CD8-positive, alpha-beta memory T cell (primary cell): ENCODE data around the gene PLEKHG4. TPM values are rescaled to one million over a fixed set of nuclear protein-coding genes. Genes with fewer than 3 reads are reported as not detected.

Experiments
- CTCF ChIA-PET: fragments of 350-600 bp; sonication (Branson Sonifier 250); formaldehyde crosslinking; loops from one replicate; lab custom pipeline; 2021; ENCODE audit warnings: antibody characterized with exemption; lab: Charles Lee
- POLR2A ChIA-PET: fragments of 350-600 bp; sonication (Branson Sonifier 250); formaldehyde crosslinking; loops from one replicate; lab custom pipeline; 2021; ENCODE audit warnings: antibody characterized with exemption; lab: Charles Lee
- DNase-seq, 5 donors: peaks; one replicate each; pipeline versions ENCODE4 v3.0.0 to v3.0.0-alpha.2; 2020 to 2022; ENCODE audit warnings: mixed read lengths in 1 of 5
- H3K27ac ChIP-seq: one replicate; pipeline ENCODE4 v1.7.0; 2013; ENCODE audit warnings: low read depth, mild to moderate bottlenecking, low read length, moderate library complexity
- H3K27me3 ChIP-seq: 2 replicates; pipeline ENCODE4 v1.7.0; 2013; ENCODE audit warnings: low read length, mild to moderate bottlenecking; ENCODE audit not compliant: insufficient read depth, poor library complexity, severe bottlenecking
- H3K36me3 ChIP-seq: 2 replicates; pipeline ENCODE4 v1.7.0; 2013; ENCODE audit warnings: mild to moderate bottlenecking, low read length, moderate library complexity; ENCODE audit not compliant: insufficient read depth
- H3K4me1 ChIP-seq: 2 replicates; pipeline ENCODE4 v1.7.0; 2013; ENCODE audit warnings: mild to moderate bottlenecking, low read length, moderate library complexity; ENCODE audit not compliant: insufficient read depth
- H3K4me3 ChIP-seq: 2 replicates; pipeline ENCODE4 v1.7.0; 2013; ENCODE audit warnings: mild to moderate bottlenecking, low read length
- H3K9me3 ChIP-seq: 2 replicates; pipeline ENCODE4 v1.7.0; 2013; ENCODE audit warnings: mild to moderate bottlenecking, low read length
- H3K27ac Mint-ChIP-seq, 8 donors: one replicate each; pipeline ENCODE4 v1.8.0; 2020 to 2021; ENCODE audit warnings: mixed read lengths in 8 of 8, mild to moderate bottlenecking in 6 of 8, inconsistent platforms in 3 of 8, moderate library complexity in 3 of 8
- H3K27me3 Mint-ChIP-seq, 2 donors: one replicate each; pipeline ENCODE4 v1.8.0; 2020 to 2021; ENCODE audit warnings: mixed read lengths in 2 of 2, mild to moderate bottlenecking in 1 of 2, moderate library complexity in 1 of 2
- H3K36me3 Mint-ChIP-seq, 3 donors: one replicate each; pipeline ENCODE4 v1.8.0; 2020 to 2021; ENCODE audit warnings: mixed read lengths in 3 of 3, inconsistent platforms in 1 of 3, mild to moderate bottlenecking in 1 of 3
- H3K4me1 Mint-ChIP-seq, 3 donors: one replicate each; pipeline ENCODE4 v1.8.0; 2020 to 2021; ENCODE audit warnings: mixed read lengths in 3 of 3, inconsistent platforms in 1 of 3, mild to moderate bottlenecking in 1 of 3
- H3K4me3 Mint-ChIP-seq, 7 donors: one replicate each; pipeline ENCODE4 v1.8.0; 2020 to 2021; ENCODE audit warnings: mixed read lengths in 7 of 7, mild to moderate bottlenecking in 6 of 7, moderate library complexity in 4 of 7, inconsistent platforms in 2 of 7
- H3K9me3 Mint-ChIP-seq, 5 donors: one replicate each; pipeline ENCODE4 v1.8.0; 2020 to 2022; ENCODE audit warnings: mixed read lengths in 5 of 5, mild to moderate bottlenecking in 3 of 5, moderate library complexity in 2 of 5, inconsistent platforms in 1 of 5
- polyA plus RNA-seq: library from polyadenylated mRNA; unstranded; fragments of 300-500 nt; fragmentation: Illumina TruSeq; gene quantifications from one replicate; pipeline ENCODE4 v1.2.3, GENCODE V29; 2021
- total RNA-seq, 2 experiments: library from RNA; stranded (reverse); gene quantifications; one replicate each; pipeline ENCODE4 v1.2.3, GENCODE V29; 2021

PLEKHG4 gene
- total and polyA plus RNA-seq, 3 experiments from 2014 or later: 1.6 to 29.3 (median 25.3) TPM

DNA sequence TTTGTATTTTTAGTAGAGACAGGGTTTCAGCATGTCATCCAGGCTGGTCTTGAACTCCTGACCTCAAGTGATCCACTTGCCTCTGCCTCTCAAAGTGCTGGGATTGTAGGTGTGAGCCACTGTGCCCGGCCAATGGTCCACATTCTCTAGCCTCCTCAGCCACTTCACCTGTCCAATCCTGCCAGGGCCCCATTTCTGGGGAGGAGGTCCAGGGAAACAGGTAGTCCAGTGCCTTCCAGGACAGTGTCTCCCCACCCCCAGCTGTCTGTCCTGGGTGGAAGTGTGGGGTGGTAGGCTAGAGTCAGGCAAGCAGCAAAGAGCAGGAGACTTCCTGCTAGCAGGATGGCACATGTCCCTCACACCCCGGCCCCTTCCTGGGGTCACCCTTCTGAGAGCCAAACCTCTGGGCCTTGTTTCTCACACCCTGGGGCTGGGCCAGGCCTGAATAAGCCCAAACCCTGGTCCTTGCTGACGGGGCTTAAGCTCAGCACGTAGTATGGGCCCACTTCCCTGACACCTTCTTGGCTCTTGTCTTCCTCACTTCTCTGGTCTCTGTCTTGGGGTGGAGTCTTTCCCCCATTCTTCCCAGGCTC is 37.1 kb upstream of the PLEKHG4 start:
- Mint-ChIP-seq H3K27me3 (no peaks in the 10 kb centered on the region), H3K36me3 (peaks cover 0 to 30% (median 4%) of the 10 kb centered on the region in 3 donors), H3K4me1 (peaks cover 19 to 37% (median 25%) of the 10 kb centered on the region in 3 donors), H3K27ac (peak overlapping the region in 7 of 8 donors; percentile 34 to 96 (median 85)), H3K4me3 (no peak overlapping the region), H3K9me3 (no peaks in the 10 kb centered on the region)
- no peaks in the 10 kb centered on the region for H3K27me3 ChIP-seq
- ChIA-PET POLR2A (no interaction called here), CTCF (no interaction called here)
- DNase-seq: no peak
- peaks cover 28% of the 10 kb centered on the region for H3K4me1 ChIP-seq
- H3K36me3 ChIP-seq: peaks cover 3% of the 10 kb centered on the region
- H3K27ac ChIP-seq: no peak overlapping the region
- no peak overlapping the region for H3K4me3 ChIP-seq
- H3K9me3 ChIP-seq: no peaks in the 10 kb centered on the region

DNA sequence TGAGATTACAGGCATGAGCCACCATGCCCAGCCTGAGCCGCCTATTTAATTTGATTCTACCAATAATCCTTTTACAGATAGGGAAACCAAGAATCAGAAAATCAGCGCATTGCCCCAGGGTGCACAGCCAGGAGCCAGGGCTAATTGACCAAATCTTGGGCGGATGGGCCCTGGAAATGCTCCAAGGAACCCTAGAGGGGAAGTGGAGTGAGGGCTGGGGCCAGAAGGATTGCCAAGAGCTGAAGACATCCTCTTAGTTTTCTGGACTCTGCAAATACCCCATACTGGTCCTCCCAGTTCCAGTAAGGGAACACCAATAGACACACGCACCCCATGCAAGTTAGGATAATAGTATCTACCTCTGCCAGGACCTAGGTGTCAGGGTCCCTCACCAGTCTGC is 35.9 kb upstream of the PLEKHG4 start:
- peak overlapping the region; percentile 74 to 98 (median 95) for H3K27ac Mint-ChIP-seq
- ChIA-PET POLR2A (interaction anchor here (0.6 to 2.2 kb wide), 2 partner anchors 16 to 24 kb away, joined by 4 to 15 read pairs; partner anchors contain the start of gene TMEM208), CTCF (interaction anchor here (1.4 kb wide), 1 partner anchor 8 kb away, joined by 3 read pairs; no protein-coding TSS in a partner anchor)
- Histone ChIP-seq H3K27ac (peak overlapping the region; percentile 72), H3K9me3 (no peaks in the 10 kb centered on the region), H3K27me3 (no peaks in the 10 kb centered on the region), H3K4me1 (peaks cover 36% of the 10 kb centered on the region), H3K36me3 (no peaks in the 10 kb centered on the region), H3K4me3 (no peak overlapping the region)
- H3K4me1 Mint-ChIP-seq: peaks cover 28 to 48% (median 37%) of the 10 kb centered on the region in 3 donors
- DNase-seq: peak in 1 of 5 donors; percentile 16
- peaks cover 0 to 20% (median 2%) of the 10 kb centered on the region in 3 donors for H3K36me3 Mint-ChIP-seq
- H3K27me3 Mint-ChIP-seq: no peaks in the 10 kb centered on the region
- H3K9me3 Mint-ChIP-seq: no peaks in the 10 kb centered on the region
- peak overlapping the region in 1 of 7 donors; percentile 27 for H3K4me3 Mint-ChIP-seq

DNA sequence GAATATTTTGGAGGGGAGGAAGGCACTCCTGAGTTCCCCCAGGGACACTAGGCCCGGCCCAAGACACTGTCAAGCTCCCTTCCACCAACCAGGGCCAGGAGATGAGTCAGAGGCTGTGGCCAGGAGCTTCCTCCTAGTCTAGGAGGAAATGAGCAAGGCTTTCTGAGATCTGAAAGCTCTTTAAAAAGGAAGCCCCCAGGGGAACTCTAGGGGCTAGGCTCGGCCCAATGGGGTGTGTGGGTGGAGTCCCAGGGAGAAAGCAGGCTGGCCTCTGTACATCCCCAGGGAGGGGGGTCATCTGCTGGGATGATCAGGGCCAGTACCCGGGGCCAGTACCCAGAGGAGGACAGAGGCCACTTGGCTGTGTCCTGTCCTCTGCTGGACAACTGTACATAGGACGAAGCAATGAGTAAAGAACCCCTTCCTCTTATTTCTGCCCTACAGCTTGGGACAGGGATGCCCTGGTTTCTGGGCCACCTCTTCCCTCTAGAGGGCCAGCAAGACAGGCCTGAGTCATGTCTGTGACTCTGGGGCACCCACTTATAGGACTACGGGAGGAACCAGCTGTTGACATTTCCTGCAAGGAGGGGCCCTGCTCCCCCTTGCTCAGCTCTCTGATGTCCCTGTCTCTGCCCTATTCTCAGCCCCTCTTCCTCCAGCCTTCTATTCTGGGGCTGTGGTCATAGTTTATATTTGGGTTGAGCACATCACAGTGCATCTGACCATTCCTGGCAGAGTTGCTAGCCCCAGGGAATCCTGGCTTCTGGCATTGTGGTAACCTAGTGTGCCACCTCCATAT is 34.7 kb upstream of the PLEKHG4 start:
- Histone ChIP-seq H3K36me3 (no peaks in the 10 kb centered on the region), H3K4me3 (peak overlapping the region; percentile 1), H3K27me3 (no peaks in the 10 kb centered on the region), H3K27ac (peak overlapping the region; percentile 72), H3K4me1 (peaks cover 43% of the 10 kb centered on the region), H3K9me3 (no peaks in the 10 kb centered on the region)
- Mint-ChIP-seq H3K4me1 (peaks cover 32 to 57% (median 44%) of the 10 kb centered on the region in 3 donors), H3K9me3 (no peaks in the 10 kb centered on the region), H3K36me3 (peaks cover 0 to 10% (median 2%) of the 10 kb centered on the region in 3 donors), H3K4me3 (peak overlapping the region; percentile 72 to 92 (median 80)), H3K27me3 (no peaks in the 10 kb centered on the region), H3K27ac (peak overlapping the region; percentile 90 to 98 (median 95))
- POLR2A ChIA-PET: interaction anchor here (0.6 to 2.2 kb wide), 5 partner anchors 18 to 86 kb away, joined by 3 to 15 read pairs (median 4); partner anchors contain the start of genes E2F4 and TMEM208
- CTCF ChIA-PET: interaction anchor here (0.6 to 1.7 kb wide), 7 partner anchors 9 to 237 kb away, joined by 3 to 12 read pairs (median 3); partner anchors contain the start of genes ATP6V0D1 and TMEM208
- DNase-seq: peak; percentile 61 to 89 (median 67)

DNA sequence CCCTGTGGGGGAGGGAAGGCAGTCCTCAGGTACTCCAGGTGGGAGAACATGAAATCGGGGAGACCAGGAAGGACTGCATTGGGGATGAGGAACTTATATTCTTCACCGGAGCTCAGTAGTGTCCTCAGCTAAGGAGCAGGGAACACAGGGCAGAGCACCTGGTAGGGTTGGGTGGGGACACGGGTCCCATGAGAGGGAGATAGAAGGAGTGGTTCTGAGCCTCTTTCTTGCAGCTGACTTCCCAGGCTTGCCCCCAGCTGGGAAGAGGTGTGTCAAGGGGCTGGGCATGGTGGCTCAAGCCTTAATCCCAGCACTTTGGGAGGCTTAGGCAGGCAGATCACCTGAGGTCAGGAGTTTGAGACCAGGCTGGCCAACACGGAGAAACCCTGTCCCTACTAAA is 34.1 kb upstream of the PLEKHG4 start:
- Histone ChIP-seq H3K27ac (peak overlapping the region; percentile 72), H3K9me3 (no peaks in the 10 kb centered on the region), H3K4me3 (peak overlapping the region; percentile 1), H3K4me1 (peaks cover 48% of the 10 kb centered on the region), H3K27me3 (no peaks in the 10 kb centered on the region), H3K36me3 (no peaks in the 10 kb centered on the region)
- H3K9me3 Mint-ChIP-seq: no peaks in the 10 kb centered on the region
- ChIA-PET CTCF (interaction anchor here (1.1 to 1.7 kb wide), 2 partner anchors 18 to 231 kb away, joined by 4 to 12 read pairs; partner anchors contain the start of gene TMEM208), POLR2A (interaction anchor here (1.6 to 2.2 kb wide), 2 partner anchors 18 to 53 kb away, joined by 4 to 15 read pairs; partner anchors contain the start of genes E2F4 and TMEM208)
- no peaks in the 10 kb centered on the region for H3K27me3 Mint-ChIP-seq
- DNase-seq: peak in 1 of 5 donors; percentile 44
- H3K4me3 Mint-ChIP-seq: peak overlapping the region; percentile 72 to 92 (median 80)
- peaks cover 0 to 6% (median 0%) of the 10 kb centered on the region in 3 donors for H3K36me3 Mint-ChIP-seq
- H3K4me1 Mint-ChIP-seq: peaks cover 34 to 62% (median 50%) of the 10 kb centered on the region in 3 donors
- peak overlapping the region; percentile 90 to 98 (median 95) for H3K27ac Mint-ChIP-seq

DNA sequence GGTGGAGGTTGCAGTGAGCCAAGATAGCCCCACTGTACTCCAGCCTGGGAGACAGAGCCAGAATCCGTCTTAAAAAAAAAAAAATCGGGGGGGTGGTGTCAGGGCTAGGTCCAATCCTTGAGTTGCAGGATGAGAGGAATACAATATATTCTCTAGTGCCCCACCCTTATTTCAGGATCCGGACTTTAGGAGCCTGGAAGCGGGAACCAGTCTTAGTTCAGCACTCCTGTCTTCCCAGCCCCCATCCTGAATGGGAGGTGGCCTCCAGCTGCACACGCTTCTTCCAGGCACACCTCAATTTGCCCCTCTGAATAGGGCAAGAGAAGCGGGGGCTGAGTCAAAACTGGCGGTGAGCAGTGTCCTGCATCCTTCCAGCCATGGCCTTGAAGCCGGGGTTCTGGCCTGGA is 33.7 kb upstream of the PLEKHG4 start:
- CTCF ChIA-PET: interaction anchor here (1.1 to 1.7 kb wide), 5 partner anchors 14 to 232 kb away, joined by 3 to 12 read pairs (median 4); partner anchors contain the start of gene TMEM208

DNA sequence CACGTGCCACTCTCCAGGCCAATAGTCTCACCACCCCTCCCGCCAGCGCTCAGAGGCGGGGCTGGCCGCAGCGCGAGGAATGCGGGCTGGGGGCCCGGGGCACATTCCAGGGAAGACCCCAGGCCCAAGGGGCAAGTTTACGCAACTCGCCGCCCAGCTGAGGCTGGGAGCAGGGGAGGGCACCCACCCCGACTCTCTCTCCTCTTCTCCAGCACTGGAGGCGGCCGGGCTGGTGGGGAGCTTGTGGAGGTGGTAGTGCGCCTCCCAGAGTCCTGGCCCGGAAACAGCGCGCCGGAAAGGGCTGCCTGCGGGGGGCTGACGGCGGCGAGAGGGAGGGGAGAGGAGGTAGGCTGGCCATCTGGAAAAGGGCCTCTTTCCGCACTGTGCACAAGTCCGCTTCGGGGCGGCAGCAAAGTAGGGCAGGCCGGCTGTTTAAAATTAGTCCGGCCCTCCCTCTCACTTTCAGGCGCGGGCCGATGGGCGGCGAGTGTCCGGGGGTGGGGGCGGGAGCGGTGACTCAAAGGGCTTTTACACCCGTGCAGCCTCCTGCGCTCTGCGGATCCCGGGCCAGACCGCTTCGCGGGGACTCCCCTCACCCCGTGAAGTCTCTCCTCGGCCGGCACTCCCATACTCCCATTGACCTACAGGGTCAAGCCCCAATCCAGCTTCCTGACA is 33.1 kb upstream of the PLEKHG4 start:
- H3K36me3 Mint-ChIP-seq: peaks cover 0 to 6% (median 0%) of the 10 kb centered on the region in 3 donors
- POLR2A ChIA-PET: interaction anchor here (0.7 to 1.6 kb wide), 2 partner anchors 19 to 51 kb away, joined by 3 to 14 read pairs; partner anchors contain the start of gene TMEM208
- H3K9me3 ChIP-seq: no peaks in the 10 kb centered on the region
- H3K27me3 Mint-ChIP-seq: no peaks in the 10 kb centered on the region
- DNase-seq: peak; percentile 21 to 69 (median 45)
- peak overlapping the region; percentile 72 for H3K27ac ChIP-seq
- no peaks in the 10 kb centered on the region for H3K9me3 Mint-ChIP-seq
- H3K4me3 Mint-ChIP-seq: peak overlapping the region; percentile 82 to 97 (median 91)
- H3K4me3 ChIP-seq: peak overlapping the region; percentile 73
- no peaks in the 10 kb centered on the region for H3K36me3 ChIP-seq
- peaks cover 34 to 61% (median 52%) of the 10 kb centered on the region in 3 donors for H3K4me1 Mint-ChIP-seq
- H3K27me3 ChIP-seq: no peaks in the 10 kb centered on the region
- CTCF ChIA-PET: interaction anchor here (1.2 to 1.9 kb wide), 4 partner anchors 15 to 229 kb away, joined by 3 to 7 read pairs (median 4); partner anchors contain the start of genes FBXL8, TMEM208 and TRADD
- peak overlapping the region; percentile 43 to 97 (median 88) for H3K27ac Mint-ChIP-seq
- peaks cover 48% of the 10 kb centered on the region for H3K4me1 ChIP-seq

More for the DNA sequence above, 33.7 kb upstream of the PLEKHG4 start:
- no peaks in the 10 kb centered on the region for H3K27me3 Mint-ChIP-seq
- H3K4me3 Mint-ChIP-seq: peak overlapping the region; percentile 72 to 97 (median 81)
- H3K27ac ChIP-seq: peak overlapping the region; percentile 72
- H3K27me3 ChIP-seq: no peaks in the 10 kb centered on the region
- POLR2A ChIA-PET: interaction anchor here (0.7 to 2.2 kb wide), 2 partner anchors 19 to 51 kb away, joined by 3 to 15 read pairs; partner anchors contain the start of gene TMEM208
- peaks cover 48% of the 10 kb centered on the region for H3K4me1 ChIP-seq
- no peaks in the 10 kb centered on the region for H3K9me3 Mint-ChIP-seq
- H3K4me1 Mint-ChIP-seq: peaks cover 34 to 62% (median 52%) of the 10 kb centered on the region in 3 donors
- H3K9me3 ChIP-seq: no peaks in the 10 kb centered on the region
- H3K36me3 Mint-ChIP-seq: peaks cover 0 to 6% (median 0%) of the 10 kb centered on the region in 3 donors
- no peaks in the 10 kb centered on the region for H3K36me3 ChIP-seq
- no peak for DNase-seq
- peak overlapping the region; percentile 90 to 98 (median 95) for H3K27ac Mint-ChIP-seq
- H3K4me3 ChIP-seq: peak overlapping the region; percentile 73

DNA sequence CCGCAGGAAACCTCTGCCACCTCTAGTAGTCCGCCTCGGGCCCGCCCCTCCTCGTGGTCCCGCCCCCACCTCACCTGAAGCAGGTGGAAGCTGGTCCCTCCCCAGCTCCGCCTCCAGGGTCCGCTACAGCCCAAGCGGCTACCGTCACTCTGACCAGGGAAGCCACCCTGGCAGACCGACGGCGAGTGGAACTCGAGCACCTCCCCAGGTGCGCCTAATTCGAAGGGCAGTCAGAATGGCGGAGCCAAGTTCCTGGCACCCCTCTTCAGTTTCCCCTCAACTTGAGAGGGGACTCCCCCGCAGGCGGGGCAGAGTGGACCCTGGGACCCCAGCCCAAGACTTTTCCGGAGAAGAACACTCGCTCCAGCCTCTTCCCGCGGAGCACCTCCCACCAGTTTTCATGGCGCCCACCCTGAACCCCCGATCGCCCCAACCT is 32.6 kb upstream of the PLEKHG4 start:
- peaks cover 0 to 6% (median 0%) of the 10 kb centered on the region in 3 donors for H3K36me3 Mint-ChIP-seq
- no peaks in the 10 kb centered on the region for H3K9me3 ChIP-seq
- CTCF ChIA-PET: interaction anchor here (0.6 to 1.9 kb wide), 6 partner anchors 15 to 267 kb away, joined by 3 to 7 read pairs (median 4); partner anchors contain the start of genes FBXL8, TMEM208 and TRADD

More for the DNA sequence above, 32.6 kb upstream of the PLEKHG4 start:
- Mint-ChIP-seq H3K4me1 (peaks cover 31 to 56% (median 52%) of the 10 kb centered on the region in 3 donors), H3K4me3 (peak overlapping the region; percentile 82 to 97 (median 91)), H3K9me3 (no peaks in the 10 kb centered on the region), H3K27ac (peak overlapping the region; percentile 67 to 97 (median 90)), H3K27me3 (no peaks in the 10 kb centered on the region)
- no peaks in the 10 kb centered on the region for H3K27me3 ChIP-seq
- H3K27ac ChIP-seq: peak overlapping the region; percentile 72
- no peaks in the 10 kb centered on the region for H3K36me3 ChIP-seq
- peak overlapping the region; percentile 73 for H3K4me3 ChIP-seq
- peaks cover 48% of the 10 kb centered on the region for H3K4me1 ChIP-seq
- peak in 3 of 5 donors; percentile 24 to 47 (median 46) for DNase-seq
- POLR2A ChIA-PET: interaction anchor here (1.6 kb wide), 1 partner anchor 20 kb away, joined by 14 read pairs; the partner anchor contains the start of gene TMEM208
